GM12891 (cell line): ENCODE results near the gene ESPNL.
A peak's percentile ranks its signal among the peaks of the same experiment; 100 is the strongest.
"Not testable (repeated sequence)": the region's sequence is repeated elsewhere in the genome, so short reads cannot be mapped to it uniquely, and the experiment has no call there.

Experiments
- DNase-seq: peaks from one replicate; pipeline ENCODE4 v3.0.0; 2011; ENCODE audit warnings: low spot score; ENCODE audit not compliant: insufficient read length
- FAIRE-seq: peaks from 2 replicates; lab custom pipeline; 2011; peaks lifted over from hg19 to GRCh38; lab: Jason Lieb, UNC
- PAX5 ChIP-seq: IDR thresholded peaks from 2 replicates; pipeline ENCODE4 v1.6.1; 2011; ENCODE audit warnings: low read length, moderate library complexity, mild to moderate bottlenecking; ENCODE audit not compliant: insufficient read depth, severe bottlenecking
- POLR2A ChIP-seq: IDR thresholded peaks from 2 replicates; pipeline ENCODE4 v1.6.1; 2011; ENCODE audit warnings: low read depth, low read length, control low read depth
- POLR2AphosphoS5 ChIP-seq: IDR thresholded peaks from 2 replicates; pipeline ENCODE4 v1.6.1; 2011; ENCODE audit warnings: low read depth, low read length, control low read depth
- POU2F2 ChIP-seq: IDR thresholded peaks from 2 replicates; pipeline ENCODE4 v1.6.1; 2011; ENCODE audit warnings: low read depth, mild to moderate bottlenecking, control low read depth, low read length, moderate library complexity
- SPI1 ChIP-seq: IDR thresholded peaks from 2 replicates; pipeline ENCODE4 v1.6.1; 2011; ENCODE audit warnings: low read depth, low read length, control low read depth
- TAF1 ChIP-seq: IDR thresholded peaks from 2 replicates; pipeline ENCODE4 v1.6.1; 2011; ENCODE audit warnings: low read depth, low read length, control low read depth

The ESPNL gene

GRCh38 chr2:238114331-238114841, 14.2 kb downstream of the ESPNL start:
- TF ChIP-seq POLR2A (no peak), POLR2AphosphoS5 (no peak)
- FAIRE-seq (no peak), DNase-seq (no peak)

- TF ChIP-seq POU2F2 (no peak), POLR2AphosphoS5 (no peak)
- no peak for FAIRE-seq
- DNase-seq, result no peak
Observed at GRCh38 chr2:238114851-238115660, 14.9 kb downstream of the ESPNL start.

- not testable (repeated sequence) for FAIRE-seq, DNase-seq
Observed at GRCh38 chr2:238115709-238116108, 15.6 kb downstream of the ESPNL start.

GRCh38 chr2:238116298-238117198, 16.4 kb downstream of the ESPNL start:
- FAIRE-seq (no peak), DNase-seq (no peak)
- TF ChIP-seq PAX5 (no peak), POLR2AphosphoS5 (no peak), SPI1 (no peak), POU2F2 (no peak)

- FAIRE-seq (no peak), DNase-seq (no peak)
- TF ChIP-seq POLR2AphosphoS5 (no peak), POU2F2 (no peak), POLR2A (no peak)
Observed at GRCh38 chr2:238117199-238118154, 17.3 kb downstream of the ESPNL start.

- FAIRE-seq, result peak; percentile 45
- TF ChIP-seq PAX5 (no peak), SPI1 (no peak), POLR2A (no peak), TAF1 (no peak), POLR2AphosphoS5 (no peak), POU2F2 (no peak)
- DNase-seq, result no peak
Observed at GRCh38 chr2:238119756-238120462, 19.8 kb downstream of the ESPNL start.

- DNase-seq (no peak), FAIRE-seq (no peak)
- TF ChIP-seq PAX5 (no peak), POLR2AphosphoS5 (no peak), POU2F2 (no peak), TAF1 (no peak), SPI1 (no peak), POLR2A (no peak)
Observed at GRCh38 chr2:238120463-238121298, 20.5 kb downstream of the ESPNL start.

- TF ChIP-seq TAF1, result no peak
- TF ChIP-seq POLR2AphosphoS5, result no peak
- no peak for TF ChIP-seq POLR2A
- TF ChIP-seq POU2F2, result no peak
- TF ChIP-seq SPI1, result no peak
- no peak for TF ChIP-seq PAX5
- FAIRE-seq (no peak), DNase-seq (no peak)
Observed at GRCh38 chr2:238121511-238122286, 21.6 kb downstream of the ESPNL start.
